ENCODE results near the gene GRM8.
"Not testable (repeated sequence)": the region's sequence is repeated elsewhere in the genome, so short reads cannot be mapped to it uniquely, and the experiment has no call there.

- not testable (repeated sequence) for TF ChIP-seq CTCF, POLR2A, POLR2AphosphoS5 (IDR thresholded peaks at IDR 0.05)
Observed at GRCh38 chr7:126911627-126912026, 341.1 kb downstream of the GRM8 start.

Data from stomach (tissue), 4 donors.